Stimulated activated CD8-positive, alpha-beta memory T cell treated with anti-CD3 and anti-CD28 coated beads, Interleukin-2, amount 100 ng/mL, for 48 hours (primary cell): Measurements from ENCODE around the gene KIF1A.

Source experiments
- DNase-seq, 2 donors: peaks; one replicate each; pipeline ENCODE4 v3.0.0-alpha.2; 2020; ENCODE audit warnings: low read depth in 2 of 2

Gene KIF1A

DNA sequence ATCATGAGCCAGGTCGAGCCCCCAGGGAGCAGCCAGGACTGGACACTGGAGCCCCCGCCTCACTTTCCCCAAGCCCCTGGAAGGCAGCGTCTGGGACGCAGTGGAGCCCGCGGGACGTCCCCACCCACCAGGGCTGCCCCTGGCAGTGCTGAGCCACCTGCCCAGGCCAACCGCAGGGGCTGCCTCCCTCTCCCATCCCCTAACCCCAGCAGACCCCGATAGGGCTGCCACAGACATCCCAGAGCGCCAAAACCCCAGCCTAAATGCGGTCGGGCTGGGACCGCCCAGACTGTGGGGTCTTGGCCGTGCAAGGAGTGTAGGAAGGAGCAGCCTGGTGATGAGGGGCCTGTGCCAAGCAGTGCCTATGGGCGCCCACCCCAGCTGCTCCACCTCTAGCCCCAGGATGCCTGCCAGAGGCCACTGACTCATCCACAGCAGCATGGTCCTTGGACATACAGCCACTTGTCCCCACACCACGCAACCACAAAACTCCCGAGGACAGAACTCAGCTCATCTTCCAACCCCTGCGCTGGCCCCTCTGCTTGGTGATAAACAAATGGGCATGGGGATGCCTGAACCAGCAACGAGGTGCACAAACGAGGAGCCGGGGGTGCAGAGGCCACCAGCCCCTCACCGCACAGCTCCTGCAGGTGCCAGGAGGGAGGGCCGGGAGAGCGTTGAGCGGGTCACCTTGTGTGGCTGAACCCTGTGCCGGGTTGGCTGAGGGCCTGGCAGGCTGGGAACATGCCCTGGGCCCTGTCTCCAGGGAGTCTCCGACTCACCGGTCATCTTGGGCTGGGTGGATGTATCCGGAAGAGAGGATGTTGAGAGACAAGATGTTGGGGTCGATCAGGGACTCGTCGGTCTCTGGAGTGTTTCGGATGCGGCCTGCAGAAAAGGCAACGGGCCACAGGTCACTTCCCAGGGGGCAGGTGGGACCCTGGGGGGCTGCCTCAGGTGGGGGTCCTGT, 83.5 kb downstream of the KIF1A start:
- DNase-seq, result no peak

DNA sequence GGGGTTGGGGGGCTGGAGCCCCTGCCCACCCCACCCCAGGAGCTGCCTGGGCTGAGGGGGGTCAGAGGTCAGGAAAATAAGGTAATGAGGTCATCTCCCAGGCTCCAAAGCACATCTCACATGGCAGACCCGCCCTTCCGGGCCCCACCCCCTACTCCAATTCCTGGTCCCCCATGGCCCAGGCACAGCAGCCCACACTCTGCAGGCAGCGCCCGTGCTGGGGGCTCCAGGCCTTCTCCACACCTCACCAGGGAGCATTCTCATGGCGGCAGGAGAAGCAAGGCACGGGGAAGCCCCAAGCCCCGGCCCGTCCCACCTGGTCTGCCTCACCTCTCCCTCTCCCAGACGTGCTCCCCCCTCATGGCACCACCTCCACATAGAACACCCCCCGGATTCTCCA, 84.5 kb downstream of the KIF1A start:
- no peak for DNase-seq

DNA sequence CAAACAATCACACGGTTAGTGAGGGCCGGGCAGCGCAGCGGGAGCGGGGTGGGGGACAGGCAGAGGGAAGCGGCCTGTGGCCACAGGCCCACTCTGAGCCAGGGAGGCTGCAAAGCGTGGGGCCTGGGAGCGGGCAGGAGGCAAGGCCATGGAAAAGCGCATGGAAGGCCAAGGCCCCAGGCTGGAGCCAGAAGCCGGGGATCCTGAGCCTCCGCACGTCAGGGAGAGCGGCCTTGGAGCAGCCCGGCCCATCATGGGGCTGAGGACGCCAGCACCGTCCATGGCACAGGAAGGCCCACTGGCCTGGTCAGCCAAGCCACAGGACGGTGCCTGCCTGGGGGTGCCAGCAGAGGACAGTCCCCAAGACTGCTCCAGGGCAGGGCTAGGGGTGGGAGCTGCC, 85.3 kb downstream of the KIF1A start:
- DNase-seq, result no peak

DNA sequence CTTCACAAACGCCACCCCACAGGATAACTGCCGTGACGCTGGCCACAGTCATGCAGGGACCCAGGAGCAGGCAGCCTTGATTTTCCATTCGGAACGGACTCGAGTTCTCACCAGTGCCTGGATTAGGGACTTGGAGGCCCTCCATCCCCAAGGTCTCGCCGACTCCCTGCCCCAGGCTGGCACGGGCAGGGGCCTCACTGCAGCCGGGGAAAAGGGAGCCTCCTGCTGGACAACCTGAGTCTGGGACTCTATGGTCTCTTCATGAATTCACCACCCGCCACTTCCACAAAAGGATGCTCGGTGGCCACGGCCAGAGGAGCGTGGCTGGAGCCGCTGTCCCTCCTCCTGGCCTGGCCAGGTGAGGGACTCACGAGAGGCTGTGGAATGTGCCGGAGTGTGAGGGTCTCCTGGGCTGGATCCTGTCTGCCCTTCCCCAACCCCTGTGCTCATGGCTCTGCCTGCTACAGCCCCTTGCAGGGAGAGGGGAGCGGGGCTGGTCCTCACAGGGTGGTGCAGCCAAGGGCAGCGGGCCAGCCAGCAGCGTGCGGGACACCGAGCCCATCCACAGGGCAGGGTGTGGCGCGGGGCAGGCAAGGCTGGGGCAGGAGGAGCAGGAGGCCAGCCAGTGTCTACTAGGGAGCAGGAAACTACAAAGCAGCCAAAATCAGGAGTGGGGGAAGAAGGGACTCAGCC, 86.1 kb downstream of the KIF1A start:
- DNase-seq, result no peak

DNA sequence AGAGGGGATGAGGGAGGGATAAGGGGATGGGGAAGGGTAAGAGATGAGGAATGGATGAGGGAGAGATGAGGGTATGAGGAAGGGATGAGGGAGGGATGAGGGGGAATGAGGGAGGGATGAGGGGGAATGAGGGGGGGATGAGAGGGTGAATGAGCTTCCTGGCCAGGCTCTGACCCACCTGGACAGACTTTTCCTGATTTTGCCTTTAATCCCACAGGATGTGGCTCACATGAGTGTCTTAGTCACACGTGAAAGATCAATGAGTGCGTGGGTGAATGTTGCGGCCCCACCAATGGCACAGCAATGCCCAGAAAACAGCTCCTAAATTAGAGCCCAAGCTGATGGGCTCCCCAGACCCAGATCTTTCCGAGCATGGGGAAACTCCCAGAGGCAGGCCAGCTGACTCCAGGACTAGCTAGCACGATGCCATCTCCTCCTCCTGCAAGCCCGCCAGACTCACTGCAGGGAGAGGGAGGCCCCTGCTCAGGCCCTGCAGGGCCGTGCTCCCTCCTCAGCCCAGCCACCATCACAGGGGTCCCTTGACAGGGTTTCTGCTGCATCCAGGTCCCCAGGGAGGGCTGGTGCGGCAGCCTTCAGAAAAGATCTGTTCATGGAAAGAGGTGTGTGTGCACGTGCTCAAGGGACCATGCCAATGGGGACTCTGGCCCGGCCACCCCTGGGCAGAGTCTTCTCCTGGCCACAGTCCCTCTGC, 87.0 kb downstream of the KIF1A start:
- no peak for DNase-seq

DNA sequence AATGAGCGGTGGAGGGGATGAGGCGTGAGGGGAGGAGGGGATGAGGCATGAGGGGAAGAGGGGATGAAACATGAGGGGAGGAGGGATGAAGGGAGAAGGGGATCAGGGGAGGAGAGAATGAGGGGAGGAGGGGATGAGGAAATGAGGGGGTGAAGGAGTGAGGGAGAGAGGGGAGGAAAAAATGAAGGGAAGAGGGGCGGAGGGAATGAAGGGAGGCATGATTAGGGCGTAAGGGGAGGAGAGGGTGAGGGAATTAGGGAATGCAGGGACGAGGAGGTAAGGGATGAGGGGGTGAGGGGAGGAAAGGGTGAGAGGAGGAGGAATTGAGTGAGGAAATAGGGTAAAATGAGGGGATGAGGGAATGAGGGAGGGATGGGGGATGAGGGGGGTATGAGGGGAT, 87.8 kb downstream of the KIF1A start:
- DNase-seq, result no peak

DNA sequence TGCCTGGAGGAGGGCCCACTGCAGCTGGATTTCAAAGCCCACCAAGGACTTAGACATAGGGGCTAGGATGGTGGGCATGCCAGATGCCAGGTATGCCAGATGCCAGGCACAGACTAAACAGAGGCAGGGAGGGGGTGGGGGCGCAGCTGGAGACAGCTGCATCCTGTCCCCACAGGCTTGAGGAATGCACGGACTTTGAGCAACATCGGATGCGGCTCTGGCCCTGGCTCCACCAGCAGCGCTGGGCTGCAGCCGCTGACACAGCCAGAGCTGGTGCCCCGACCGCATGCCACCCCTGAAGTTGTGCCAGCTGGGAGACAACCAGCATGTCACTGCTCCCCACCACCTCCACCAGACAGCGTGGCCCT, 88.9 kb downstream of the KIF1A start:
- no peak for DNase-seq

DNA sequence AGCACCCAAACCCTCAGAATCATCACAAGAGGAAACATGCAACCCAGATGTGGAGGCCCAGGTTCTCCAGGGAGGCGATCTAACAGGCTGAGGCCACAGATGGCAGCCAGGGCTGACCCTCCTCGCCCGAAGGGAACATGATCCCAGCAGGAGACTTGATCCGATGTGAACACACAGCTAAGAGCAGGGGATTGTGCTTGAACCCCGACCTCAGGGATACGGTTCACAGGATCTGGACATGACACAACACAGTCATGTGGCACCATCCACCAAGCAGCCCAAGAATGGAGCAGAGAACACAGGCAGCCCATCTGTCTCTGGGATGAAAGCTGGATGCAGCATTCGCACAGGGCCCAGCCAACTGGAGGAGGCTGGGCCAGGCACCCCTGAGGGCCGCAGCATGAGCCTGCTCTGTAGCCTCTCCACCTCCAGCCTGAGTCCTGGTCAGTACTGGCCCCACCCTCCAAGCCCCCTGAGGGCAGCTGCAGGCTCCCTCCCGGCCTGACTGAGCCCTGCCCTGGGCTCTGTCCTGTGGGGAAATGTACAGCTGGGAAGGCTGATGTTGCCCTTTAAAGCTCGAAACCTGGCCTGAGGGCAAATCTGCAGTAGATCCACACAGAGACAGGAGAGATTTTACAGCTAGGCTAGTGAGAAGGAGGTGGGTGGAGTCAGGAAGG, 89.4 kb downstream of the KIF1A start:
- DNase-seq, result no peak

DNA sequence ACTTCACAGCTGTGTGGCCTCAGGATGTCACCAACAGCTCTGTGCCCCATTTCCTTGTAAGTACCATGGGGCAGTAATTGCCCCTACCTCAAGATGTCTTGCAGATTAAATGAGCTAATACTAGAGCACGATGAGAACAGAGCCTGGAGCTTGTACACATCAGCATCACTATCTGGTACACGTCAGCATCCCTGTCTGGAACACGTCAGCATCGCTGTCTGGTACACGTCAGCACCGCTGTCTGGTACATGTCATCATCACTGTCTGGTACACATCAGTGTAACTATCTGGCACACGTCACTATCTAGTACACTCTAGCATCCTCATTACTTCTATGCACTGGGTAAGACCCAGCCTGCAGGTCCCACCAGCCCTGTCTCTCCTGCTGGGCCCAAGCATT, 91.2 kb downstream of the KIF1A start:
- no peak for DNase-seq

DNA sequence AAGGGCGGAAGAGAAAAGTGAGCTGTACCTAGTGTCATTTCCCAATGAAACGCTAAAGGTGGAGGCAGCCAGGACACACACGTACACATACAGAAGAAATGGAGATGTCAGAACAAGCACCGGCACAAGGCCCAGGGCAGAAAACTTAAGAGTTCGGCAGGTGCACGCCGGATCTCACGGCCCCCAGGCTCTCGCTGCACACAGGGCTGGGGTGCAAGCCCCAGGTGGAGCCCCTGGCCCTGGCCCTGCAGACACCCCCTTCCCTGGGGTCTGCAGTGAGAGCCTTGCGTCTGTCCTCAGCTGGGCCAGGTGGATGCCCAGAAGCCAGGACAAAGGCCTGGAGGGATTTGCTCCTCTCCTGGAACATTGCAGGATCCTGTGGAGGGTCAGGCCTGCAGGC, 91.7 kb downstream of the KIF1A start:
- no peak for DNase-seq

DNA sequence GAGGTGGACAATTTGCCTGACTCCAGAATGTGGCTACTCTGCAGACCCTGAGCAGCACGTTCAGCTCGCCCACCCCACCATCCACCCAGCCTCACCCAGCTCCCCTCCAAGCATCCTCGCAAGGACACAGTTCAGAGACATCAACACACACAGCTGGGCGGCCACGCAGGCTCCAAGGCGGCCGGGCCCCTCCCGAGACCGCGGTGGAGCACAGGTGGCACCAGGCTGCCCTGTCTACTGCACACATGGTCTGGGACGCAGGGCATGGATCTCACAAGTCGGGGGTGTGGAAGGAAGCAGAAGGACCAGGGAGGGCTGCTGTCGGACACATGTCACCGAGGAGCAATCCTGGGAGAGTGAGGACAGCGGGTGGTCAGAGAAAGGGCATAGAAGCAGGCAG, 92.1 kb downstream of the KIF1A start:
- no peak for DNase-seq

DNA sequence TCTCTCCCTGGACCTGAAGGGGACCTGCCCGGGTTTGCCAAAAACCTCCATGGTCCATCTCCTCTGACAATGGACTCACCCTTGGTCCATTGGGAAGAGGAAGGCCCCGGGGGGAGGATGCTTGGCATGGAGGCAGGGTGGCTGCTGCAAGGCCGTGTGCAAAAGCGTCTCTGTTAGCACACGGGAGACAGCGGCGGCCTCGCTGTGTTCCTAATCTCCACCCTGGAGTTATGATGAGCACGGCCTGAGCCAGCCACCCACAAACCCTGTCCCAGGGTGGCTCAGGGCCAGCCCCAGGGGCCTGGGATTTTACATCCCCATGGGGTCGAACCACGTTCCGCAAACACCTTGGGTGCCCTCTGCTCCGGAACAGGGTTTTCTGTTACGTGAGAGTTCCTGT, 92.6 kb downstream of the KIF1A start:
- DNase-seq, result no peak

DNA sequence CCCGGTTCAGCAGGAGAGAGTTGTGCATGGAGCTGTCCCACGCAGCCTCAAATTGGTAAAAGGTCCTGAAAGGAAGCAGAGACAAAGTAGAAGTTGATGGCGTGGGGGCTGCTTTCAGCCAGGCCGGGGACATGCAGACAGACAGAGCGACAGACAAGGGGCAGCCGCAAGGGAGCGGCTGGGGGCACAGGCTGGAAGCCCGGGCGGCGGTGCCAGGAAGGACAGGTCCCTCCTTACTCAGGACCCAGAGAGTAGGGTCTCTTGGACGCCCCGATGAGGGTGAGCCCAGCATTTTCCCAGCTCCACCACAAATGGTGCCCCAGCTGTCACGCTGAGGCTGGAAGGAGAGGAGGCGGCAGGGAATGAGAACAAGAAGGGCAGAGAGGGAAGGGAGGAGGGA, 93.1 kb downstream of the KIF1A start:
- no peak for DNase-seq

DNA sequence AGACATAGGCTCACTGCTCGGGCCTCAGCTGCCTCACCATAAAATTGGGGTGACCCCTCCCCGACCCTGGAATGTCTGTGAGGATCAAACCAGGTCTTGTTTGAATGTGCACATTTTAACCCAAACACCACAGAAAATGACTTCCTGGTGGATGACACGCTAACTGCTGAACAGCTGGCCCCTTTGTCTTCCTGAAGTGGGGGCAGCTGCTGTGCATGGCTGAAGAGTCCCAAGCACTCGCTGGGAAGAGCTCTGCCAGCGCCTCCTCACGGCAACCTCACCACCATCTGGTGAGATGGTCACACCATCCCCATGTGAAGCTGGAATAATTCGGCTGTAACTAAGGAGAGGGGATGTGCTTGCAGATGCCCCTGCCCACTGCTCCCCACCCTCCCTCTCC, 94.3 kb downstream of the KIF1A start:
- DNase-seq, result no peak

DNA sequence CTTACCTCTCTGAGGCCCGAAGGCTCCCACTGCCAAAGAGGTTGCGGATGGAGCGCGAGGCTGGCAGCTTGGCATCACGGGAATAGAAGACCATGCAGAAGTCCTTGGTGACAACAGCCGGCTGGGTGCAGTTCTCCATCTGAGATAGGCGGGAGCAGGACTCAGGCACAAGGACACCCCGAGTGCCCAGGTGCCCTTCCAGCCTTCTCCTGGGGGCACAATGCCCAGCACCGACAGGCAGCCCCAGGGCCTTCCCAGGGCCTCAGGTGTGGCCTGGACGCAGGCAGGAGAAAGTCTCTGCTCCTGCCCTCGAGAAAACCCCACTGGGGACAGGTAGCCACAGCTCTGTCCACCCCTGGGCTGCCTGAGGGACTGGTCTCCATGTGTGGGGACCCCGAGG, 94.8 kb downstream of the KIF1A start:
- DNase-seq, result no peak

DNA sequence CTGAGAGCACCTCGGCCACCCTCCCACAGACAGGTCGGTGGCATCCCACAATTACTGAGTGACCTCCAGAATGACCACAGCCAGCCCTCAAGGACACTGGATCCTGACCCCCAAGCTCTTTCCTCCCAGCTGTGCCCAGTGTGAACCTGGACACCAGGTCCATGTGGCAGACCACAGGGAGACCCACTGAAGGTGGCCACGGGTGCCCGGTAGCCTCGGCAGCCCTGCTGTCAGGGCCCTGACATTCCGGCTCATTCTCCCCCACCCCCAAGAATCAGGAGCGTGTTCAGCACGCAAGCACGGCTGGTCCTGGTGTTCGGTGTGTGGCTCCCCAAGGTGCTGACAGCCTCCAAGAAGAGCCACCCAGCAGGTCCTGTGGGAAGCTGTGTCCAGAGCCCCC, 95.6 kb downstream of the KIF1A start:
- no peak for DNase-seq

DNA sequence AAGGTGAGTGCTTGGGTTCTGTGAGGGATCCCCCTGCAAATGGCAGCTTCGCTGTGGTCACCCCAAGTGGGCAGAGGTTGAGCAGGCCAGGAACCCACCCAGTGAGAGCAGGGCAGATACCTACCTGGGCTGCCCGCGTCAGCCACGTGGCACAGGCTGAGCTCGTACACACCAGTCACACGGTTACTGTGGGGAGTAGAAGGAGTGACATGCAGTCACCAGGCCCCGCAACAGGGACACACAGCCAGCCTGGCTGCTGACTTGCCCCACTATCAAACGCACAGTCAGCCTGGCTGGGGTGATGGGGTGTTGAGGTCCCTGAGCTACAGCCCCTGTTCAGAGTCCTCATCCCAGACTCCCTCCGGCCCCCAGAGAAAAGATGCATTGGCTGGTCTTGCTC, 96.2 kb downstream of the KIF1A start:
- DNase-seq, result no peak

DNA sequence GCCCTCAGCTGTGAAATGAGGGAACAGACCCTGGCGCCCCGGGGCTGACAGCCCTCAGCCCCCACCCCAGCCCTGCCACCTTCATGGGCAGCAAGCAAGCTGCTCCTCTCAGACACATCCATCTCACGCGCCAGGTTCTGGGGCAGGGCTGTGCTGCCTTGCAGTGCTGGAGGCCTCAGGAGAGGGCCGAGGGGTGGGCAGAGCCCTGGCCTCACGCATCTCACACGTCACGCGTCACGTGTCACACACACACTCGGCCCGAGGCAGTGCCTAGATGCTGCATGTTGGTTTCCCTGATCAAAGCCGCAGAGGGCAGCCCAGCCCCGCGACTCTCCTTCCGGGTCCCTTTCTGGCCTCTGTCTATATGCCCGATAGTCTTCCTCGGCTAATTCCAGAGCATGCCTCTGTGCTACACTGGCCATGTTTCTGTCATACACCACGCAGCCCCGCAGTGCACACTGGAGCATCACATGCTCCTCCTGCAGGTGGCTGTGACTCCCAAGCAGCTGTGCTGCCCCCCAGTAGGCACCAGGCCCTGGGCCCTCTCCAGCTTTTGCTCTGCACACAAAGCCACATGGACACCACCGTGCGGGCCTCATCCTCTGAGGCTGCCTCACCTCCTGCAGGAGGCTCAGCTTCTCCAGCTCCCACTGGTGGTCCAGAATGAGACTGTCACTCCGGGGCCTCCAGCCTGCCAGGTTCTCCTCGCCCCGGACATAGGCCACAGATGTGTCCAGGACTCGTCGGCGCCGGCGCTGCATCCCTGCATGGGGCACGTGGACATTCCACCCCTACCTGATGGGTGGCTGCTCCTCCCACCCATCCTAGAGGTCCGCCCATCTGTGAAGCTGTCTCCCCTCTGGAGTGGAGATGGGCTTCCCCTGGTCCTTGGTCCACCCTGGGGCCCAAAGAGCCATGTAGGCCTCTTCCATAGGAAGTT, 97.0 kb downstream of the KIF1A start:
- DNase-seq, result no peak

DNA sequence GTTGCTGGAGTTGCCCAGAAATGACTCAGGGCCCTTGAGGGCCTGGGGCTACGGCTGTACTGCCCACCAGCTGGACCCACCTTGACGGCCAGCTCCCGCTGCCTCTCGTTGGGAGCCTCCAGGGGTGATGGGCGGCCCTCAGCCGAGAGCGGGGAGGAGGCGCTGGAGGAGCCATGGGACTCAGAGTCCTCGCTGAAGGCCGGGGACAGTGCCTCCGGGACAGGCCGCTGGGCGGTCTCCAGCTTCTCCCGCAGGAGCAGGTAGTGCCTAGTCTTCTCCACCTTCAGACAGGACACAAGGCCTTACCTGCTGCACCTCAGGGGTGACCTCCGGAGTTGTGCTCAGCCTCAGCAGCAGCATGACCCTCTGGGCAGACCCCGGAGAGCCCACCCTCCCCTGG, 97.6 kb downstream of the KIF1A start:
- DNase-seq, result no peak

DNA sequence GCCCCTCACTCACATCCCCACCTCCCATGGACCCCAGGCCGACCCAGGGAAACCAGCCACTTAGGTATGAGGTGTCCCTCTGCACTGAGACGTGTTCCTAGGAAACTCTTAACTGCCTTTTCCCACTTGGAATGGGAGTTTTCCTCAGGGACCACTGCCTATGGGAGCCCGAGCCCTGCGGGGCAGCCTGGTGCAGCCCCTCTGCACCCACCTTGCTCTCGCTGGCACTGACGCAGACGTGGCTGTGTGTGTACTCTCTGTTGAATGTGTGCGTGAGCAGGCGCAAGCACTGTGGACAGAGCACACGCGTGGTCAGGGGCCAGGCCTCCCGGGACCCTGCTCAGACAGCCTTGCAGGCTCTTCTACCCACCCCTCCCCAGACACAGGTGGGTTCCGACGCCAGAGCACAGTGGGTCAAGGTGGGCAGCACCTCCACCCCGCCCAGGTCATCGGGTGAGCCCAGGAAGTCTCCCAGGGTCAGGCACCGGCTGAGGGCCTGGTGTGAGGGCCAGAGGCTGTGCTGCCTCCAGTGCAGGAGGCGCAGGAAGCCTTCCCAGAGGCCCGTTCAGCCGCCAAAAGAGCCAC, 98.3 kb downstream of the KIF1A start:
- no peak for DNase-seq
